ENCODE measurements around the gene IL4R. TPM values are rescaled to one million over a fixed set of nuclear protein-coding genes. Genes with fewer than 3 reads are reported as not detected.

Gene IL4R
- total RNA-seq, 1 experiment from 2014 or later = 99.0 TPM

DNA sequence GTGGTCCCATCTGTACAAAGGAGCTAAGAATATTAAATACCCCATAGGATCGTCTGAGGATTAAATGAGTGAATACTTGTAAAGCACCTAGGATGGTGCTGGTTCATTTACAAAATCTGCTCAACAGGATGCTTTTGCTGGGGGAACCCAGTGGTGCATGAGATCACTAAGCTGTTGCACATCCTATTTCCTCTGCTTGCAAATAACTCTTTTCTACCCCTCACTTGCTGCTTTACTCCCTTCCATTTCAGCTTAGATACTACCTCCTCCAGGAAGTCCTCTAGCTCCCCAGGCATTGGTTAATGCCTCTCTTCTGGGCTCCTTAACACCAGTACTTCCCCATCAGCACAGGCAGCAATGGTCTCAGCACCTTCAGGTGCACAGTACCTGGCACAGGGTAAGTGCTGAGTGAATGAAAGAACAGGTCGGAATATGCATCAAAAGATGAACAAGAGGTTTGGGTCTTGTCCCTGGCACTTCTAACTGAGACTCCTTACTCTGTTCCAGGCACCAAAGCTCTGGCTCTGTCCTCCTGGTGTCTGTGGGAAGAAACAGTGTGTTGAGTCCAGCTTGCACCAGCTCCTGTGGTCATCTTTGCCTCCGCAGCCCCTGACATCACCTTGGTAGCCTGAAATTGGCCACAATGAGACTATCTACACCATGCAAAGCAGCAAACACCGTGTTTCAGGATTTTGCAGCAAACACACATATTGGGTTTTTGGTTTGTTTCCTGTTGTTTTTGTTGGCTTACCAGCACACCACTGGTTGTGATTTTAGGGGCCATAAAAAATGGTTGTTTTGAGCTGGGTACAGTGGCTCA is 64.1 kb downstream of the IL4R start:
- Mint-ChIP-seq H3K27me3 (ENCODE audit: unreplicated experiment) (peaks cover 57% of the 10 kb centered on the region), H3K4me3 (ENCODE audit: low read depth, unreplicated experiment) (no peak overlapping the region), H3K9me3 (ENCODE audit: low read depth, unreplicated experiment) (no peaks in the 10 kb centered on the region), H3K27ac (ENCODE audit: unreplicated experiment) (no peak overlapping the region), H3K4me1 (ENCODE audit: low read depth, unreplicated experiment) (no peaks in the 10 kb centered on the region), H3K36me3 (ENCODE audit: insufficient read depth, unreplicated experiment) (no peaks in the 10 kb centered on the region)
- BruUV-seq (replicated peaks) = no TSS peak
- CTCF ChIA-PET = no interaction called here
- TF ChIP-seq, protein P1, sequence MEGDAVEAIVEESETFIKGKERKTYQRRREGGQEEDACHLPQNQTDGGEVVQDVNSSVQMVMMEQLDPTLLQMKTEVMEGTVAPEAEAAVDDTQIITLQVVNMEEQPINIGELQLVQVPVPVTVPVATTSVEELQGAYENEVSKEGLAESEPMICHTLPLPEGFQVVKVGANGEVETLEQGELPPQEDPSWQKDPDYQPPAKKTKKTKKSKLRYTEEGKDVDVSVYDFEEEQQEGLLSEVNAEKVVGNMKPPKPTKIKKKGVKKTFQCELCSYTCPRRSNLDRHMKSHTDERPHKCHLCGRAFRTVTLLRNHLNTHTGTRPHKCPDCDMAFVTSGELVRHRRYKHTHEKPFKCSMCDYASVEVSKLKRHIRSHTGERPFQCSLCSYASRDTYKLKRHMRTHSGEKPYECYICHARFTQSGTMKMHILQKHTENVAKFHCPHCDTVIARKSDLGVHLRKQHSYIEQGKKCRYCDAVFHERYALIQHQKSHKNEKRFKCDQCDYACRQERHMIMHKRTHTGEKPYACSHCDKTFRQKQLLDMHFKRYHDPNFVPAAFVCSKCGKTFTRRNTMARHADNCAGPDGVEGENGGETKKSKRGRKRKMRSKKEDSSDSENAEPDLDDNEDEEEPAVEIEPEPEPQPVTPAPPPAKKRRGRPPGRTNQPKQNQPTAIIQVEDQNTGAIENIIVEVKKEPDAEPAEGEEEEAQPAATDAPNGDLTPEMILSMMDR (IDR thresholded peaks at IDR 0.05; ENCODE audit: unreplicated experiment) = no peak
- DNase-seq = no peak
- intact Hi-C loops (cut with micrococcal nuclease; ENCODE audit: unreplicated experiment) = loop anchor here (5.0 kb wide), 1 partner anchor 79 kb away; no protein-coding TSS in a partner anchor

DNA sequence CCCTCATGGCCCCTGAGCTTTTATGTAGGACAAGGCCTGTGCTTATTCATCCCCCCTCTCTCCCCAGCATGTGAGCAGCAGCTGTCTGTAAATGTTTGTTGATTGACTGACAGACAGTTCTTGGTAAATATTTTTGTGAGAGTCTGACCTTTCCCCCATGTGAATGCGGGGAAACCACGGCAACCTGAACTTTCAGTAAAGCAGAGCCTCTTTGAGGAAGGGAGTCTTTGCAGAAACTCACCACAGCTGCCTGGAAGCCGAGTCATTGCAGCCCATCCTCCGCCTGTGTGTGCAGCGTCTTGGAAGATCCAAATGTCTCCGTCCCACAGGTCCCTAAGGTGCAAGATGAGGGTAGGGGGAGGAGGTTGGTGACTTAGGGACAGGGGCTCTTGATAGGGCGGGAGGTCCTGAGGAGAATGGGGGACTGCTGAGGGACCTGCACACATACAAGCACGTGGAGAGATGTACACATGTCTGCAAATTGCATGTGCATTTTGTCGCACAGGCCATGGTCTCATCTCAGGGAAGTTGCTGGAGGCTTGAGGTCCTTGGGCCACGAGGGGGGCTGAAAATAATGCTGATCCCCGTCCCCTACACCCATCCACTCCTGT is 65.2 kb downstream of the IL4R start:
- Mint-ChIP-seq H3K4me1 (ENCODE audit: low read depth, unreplicated experiment) (no peaks in the 10 kb centered on the region), H3K27ac (ENCODE audit: unreplicated experiment) (no peak overlapping the region), H3K36me3 (ENCODE audit: insufficient read depth, unreplicated experiment) (no peaks in the 10 kb centered on the region), H3K4me3 (ENCODE audit: low read depth, unreplicated experiment) (no peak overlapping the region), H3K9me3 (ENCODE audit: low read depth, unreplicated experiment) (no peaks in the 10 kb centered on the region), H3K27me3 (ENCODE audit: unreplicated experiment) (peaks cover 68% of the 10 kb centered on the region)
- BruUV-seq (replicated peaks) = no TSS peak
- DNase-seq = no peak
- TF ChIP-seq, protein P1 (IDR thresholded peaks at IDR 0.05; ENCODE audit: unreplicated experiment) = no peak
- CTCF ChIA-PET = no interaction called here
- intact Hi-C loops (cut with micrococcal nuclease; ENCODE audit: unreplicated experiment) = loop anchor here (5.0 kb wide), 1 partner anchor 78 kb away; no protein-coding TSS in a partner anchor

DNA sequence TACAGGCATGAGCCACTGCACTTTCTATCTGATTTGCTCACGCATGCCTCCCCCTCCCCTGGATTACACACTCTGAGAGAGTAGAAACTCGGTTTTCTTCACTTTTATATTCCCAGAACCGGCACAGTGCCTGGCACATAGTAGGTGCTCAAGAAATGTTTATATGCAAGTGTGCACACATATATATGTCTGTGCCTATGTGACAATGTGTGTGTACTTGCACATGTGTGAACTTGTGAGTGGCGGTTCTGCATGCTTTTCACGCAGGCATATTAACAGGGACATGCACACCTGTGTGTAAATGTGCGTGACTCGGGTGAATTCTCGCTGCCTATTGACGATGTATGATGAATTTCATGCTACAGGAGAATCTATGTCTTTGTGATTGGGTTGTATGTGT is 66.1 kb downstream of the IL4R start:
- Mint-ChIP-seq H3K4me3 (ENCODE audit: low read depth, unreplicated experiment) (no peak overlapping the region), H3K4me1 (ENCODE audit: low read depth, unreplicated experiment) (no peaks in the 10 kb centered on the region), H3K9me3 (ENCODE audit: low read depth, unreplicated experiment) (no peaks in the 10 kb centered on the region), H3K27ac (ENCODE audit: unreplicated experiment) (no peak overlapping the region), H3K27me3 (ENCODE audit: unreplicated experiment) (peaks cover 78% of the 10 kb centered on the region), H3K36me3 (ENCODE audit: insufficient read depth, unreplicated experiment) (no peaks in the 10 kb centered on the region)
- DNase-seq = no peak
- intact Hi-C loops (cut with micrococcal nuclease; ENCODE audit: unreplicated experiment) = loop anchor here (5.0 kb wide), 1 partner anchor 77 kb away; no protein-coding TSS in a partner anchor
- TF ChIP-seq, protein P1 (IDR thresholded peaks at IDR 0.05; ENCODE audit: unreplicated experiment) = no peak
- BruUV-seq (replicated peaks) = no TSS peak
- CTCF ChIA-PET = no interaction called here

DNA sequence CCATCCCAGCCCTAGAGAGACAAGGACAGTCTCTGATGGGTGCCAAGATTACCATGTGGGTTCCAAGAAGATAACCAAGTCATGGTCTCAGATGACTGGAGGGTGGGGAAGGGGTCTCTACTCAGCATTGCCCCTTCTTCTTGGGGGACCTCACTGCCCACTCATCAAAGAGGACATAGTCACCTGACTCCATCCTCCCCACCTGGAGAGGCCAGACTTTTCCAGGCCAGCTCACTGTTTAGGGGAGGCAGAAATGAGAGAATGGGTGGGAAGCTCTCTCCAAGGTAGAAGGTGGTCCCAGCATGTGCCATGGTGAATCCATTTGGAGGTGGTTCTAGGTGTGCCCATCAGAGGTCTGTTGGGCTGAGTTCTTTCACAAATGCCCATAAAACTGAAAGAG is 67.5 kb downstream of the IL4R start:
- Mint-ChIP-seq H3K27me3 (ENCODE audit: unreplicated experiment) (peaks cover 82% of the 10 kb centered on the region), H3K4me1 (ENCODE audit: low read depth, unreplicated experiment) (no peaks in the 10 kb centered on the region), H3K4me3 (ENCODE audit: low read depth, unreplicated experiment) (no peak overlapping the region), H3K9me3 (ENCODE audit: low read depth, unreplicated experiment) (no peaks in the 10 kb centered on the region), H3K36me3 (ENCODE audit: insufficient read depth, unreplicated experiment) (no peaks in the 10 kb centered on the region), H3K27ac (ENCODE audit: unreplicated experiment) (no peak overlapping the region)
- no TSS peak for BruUV-seq (replicated peaks)
- TF ChIP-seq, protein P1 (IDR thresholded peaks at IDR 0.05; ENCODE audit: unreplicated experiment) = no peak
- intact Hi-C loops (cut with micrococcal nuclease; ENCODE audit: unreplicated experiment) = no loop called here
- CTCF ChIA-PET = no interaction called here
- no peak for DNase-seq
